Small intestine (tissue), 7 donors: Measurements from ENCODE around the gene GRIN2D. TPM values are rescaled to one million over a fixed set of nuclear protein-coding genes. Genes with fewer than 3 reads are reported as not detected.

Experiments
- DNase-seq, 2 donors: peaks; one replicate each; pipeline versions ENCODE4 v3.0.0 to v3.0.0-alpha.2; 2013
- FAIRE-seq: peaks from 2 replicates; lab custom pipeline; 2012; peaks lifted over from hg19 to GRCh38; lab: Jason Lieb, UNC
- H3K27ac ChIP-seq, 3 donors: one replicate each; pipeline ENCODE4 v1.5.1; 2013; ENCODE audit warnings: low read length in 2 of 3, mild to moderate bottlenecking in 2 of 3, control low read depth in 1 of 3, inconsistent platforms in 1 of 3, low read depth in 1 of 3, moderate library complexity in 1 of 3
- H3K27me3 ChIP-seq, 3 donors: one replicate each; pipeline ENCODE4 v1.6.1; 2013; ENCODE audit warnings: low read length in 3 of 3, inconsistent platforms in 1 of 3; ENCODE audit not compliant: control insufficient read depth in 3 of 3, insufficient read depth in 3 of 3
- H3K36me3 ChIP-seq, 3 donors: one replicate each; pipeline ENCODE4 v1.6.1; 2013; ENCODE audit warnings: low read length in 3 of 3, inconsistent platforms in 1 of 3, low read depth in 1 of 3, mild to moderate bottlenecking in 1 of 3, moderate library complexity in 1 of 3; ENCODE audit not compliant: control insufficient read depth in 3 of 3, insufficient read depth in 2 of 3
- H3K4me1 ChIP-seq, 3 donors: one replicate each; pipeline ENCODE4 v1.6.1; 2013; ENCODE audit warnings: low read length in 2 of 3, inconsistent platforms in 1 of 3, low read depth in 1 of 3, mild to moderate bottlenecking in 1 of 3, moderate library complexity in 1 of 3; ENCODE audit not compliant: control insufficient read depth in 3 of 3, insufficient read depth in 2 of 3
- H3K4me3 ChIP-seq, 3 donors: one replicate each; pipeline ENCODE4 v1.5.1; 2013; ENCODE audit warnings: low read length in 3 of 3, control low read depth in 1 of 3, inconsistent platforms in 1 of 3, low read depth in 1 of 3, mild to moderate bottlenecking in 1 of 3, moderate library complexity in 1 of 3
- H3K9me3 ChIP-seq, 2 donors: one replicate each; pipeline ENCODE4 v1.6.1; 2013; ENCODE audit warnings: low read depth in 1 of 2, low read length in 1 of 2; ENCODE audit not compliant: control insufficient read depth in 2 of 2, insufficient read depth in 1 of 2
- WGBS, 3 donors: extraction: QIAGEN DNeasy Blood & Tissue Kit; methylation state at CpG; one replicate each; pipeline ENCODE4 v1.1.7; 2013; 5-methylcytosine and 5-hydroxymethylcytosine counted together
- polyA plus RNA-seq, 4 donors: library from polyadenylated mRNA; stranded (reverse) in 3 of 4; unstranded in 1 of 4; fragments of 200-250 nt in 3 of 4; fragments of 120-200 nt in 1 of 4; gene quantifications; one replicate each; pipeline versions ENCODE4 v1.2.1 to v1.2.3, GENCODE V29; 2013
- donor health status: healthy with polysubstance abuse.
- donor health status: control.
- donor health status: control.
- donor health status: Bipolar disorder and iron deficiency.
- donor health status: healthy.

GRIN2D gene
- polyA plus RNA-seq, 4 donors = 0.25 to 0.27 TPM; not detected in 2

- H3K4me1 ChIP-seq = peaks cover 0 to 8% (median 0%) of the 10 kb centered on the region in 3 donors
- 90 to 94% (median 94%) methylated on average over 11 of the region's 11 CpGs for WGBS, 3 donors
- no peak overlapping the region for H3K27ac ChIP-seq
- H3K9me3 ChIP-seq = no peaks in the 10 kb centered on the region
- H3K36me3 ChIP-seq = no peaks in the 10 kb centered on the region
- no peak for FAIRE-seq
- DNase-seq = no peak
- no peak overlapping the region for H3K4me3 ChIP-seq
- no peaks in the 10 kb centered on the region for H3K27me3 ChIP-seq
These were observed 19.9 kb upstream of the GRIN2D start for GRCh38 chr19:48373567-48373966.

GRCh38 chr19:48378194-48378570, 15.3 kb upstream of the GRIN2D start:
- DNase-seq (no peak), FAIRE-seq (no peak)
- H3K4me1 ChIP-seq = no peaks in the 10 kb centered on the region
- 87 to 91% (median 90%) methylated on average over 10 of the region's 10 CpGs for WGBS, 3 donors
- H3K36me3 ChIP-seq = peaks cover 5 to 29% (median 10%) of the 10 kb centered on the region in 3 donors
- no peak overlapping the region for H3K27ac ChIP-seq
- H3K4me3 ChIP-seq = no peak overlapping the region
- no peaks in the 10 kb centered on the region for H3K27me3 ChIP-seq
- no peaks in the 10 kb centered on the region for H3K9me3 ChIP-seq

GRCh38 chr19:48379058-48379457, 14.4 kb upstream of the GRIN2D start:
- DNase-seq (peak in 1 of 2 donors; percentile 38), FAIRE-seq (no peak)
- H3K4me3 ChIP-seq = no peak overlapping the region
- H3K27me3 ChIP-seq = no peaks in the 10 kb centered on the region
- H3K27ac ChIP-seq = no peak overlapping the region
- H3K4me1 ChIP-seq = no peaks in the 10 kb centered on the region
- H3K9me3 ChIP-seq = no peaks in the 10 kb centered on the region
- peaks cover 12 to 38% (median 13%) of the 10 kb centered on the region in 3 donors for H3K36me3 ChIP-seq
- WGBS, 3 donors = 70 to 75% (median 73%) methylated on average over 5 of the region's 5 CpGs

- Histone ChIP-seq H3K36me3 (peaks cover 23 to 61% (median 25%) of the 10 kb centered on the region in 3 donors), H3K27ac (no peak overlapping the region), H3K27me3 (no peaks in the 10 kb centered on the region), H3K9me3 (no peaks in the 10 kb centered on the region), H3K4me3 (no peak overlapping the region), H3K4me1 (no peaks in the 10 kb centered on the region)
- WGBS, 3 donors = 85 to 89% (median 87%) methylated on average over 11 of the region's 11 CpGs
- DNase-seq = no peak
- no peak for FAIRE-seq
These were observed 12.1 kb upstream of the GRIN2D start for GRCh38 chr19:48381178-48381950.

GRCh38 chr19:48382286-48382685, 11.2 kb upstream of the GRIN2D start:
- Histone ChIP-seq H3K27me3 (no peaks in the 10 kb centered on the region), H3K27ac (no peak overlapping the region), H3K9me3 (no peaks in the 10 kb centered on the region), H3K36me3 (peaks cover 25 to 70% (median 26%) of the 10 kb centered on the region in 3 donors), H3K4me1 (no peaks in the 10 kb centered on the region), H3K4me3 (no peak overlapping the region)
- WGBS, 3 donors = 94 to 98% (median 96%) methylated on average over 8 of the region's 8 CpGs
- DNase-seq (no peak), FAIRE-seq (no peak)

GRCh38 chr19:48385461-48386087, 7.9 kb upstream of the GRIN2D start:
- H3K4me3 ChIP-seq = no peak overlapping the region
- H3K27me3 ChIP-seq = no peaks in the 10 kb centered on the region
- H3K9me3 ChIP-seq = no peaks in the 10 kb centered on the region
- 84 to 87% (median 87%) methylated on average over 7 of the region's 7 CpGs for WGBS, 3 donors
- DNase-seq (no peak), FAIRE-seq (no peak)
- H3K27ac ChIP-seq = no peak overlapping the region
- H3K4me1 ChIP-seq = peaks cover 0 to 6% (median 5%) of the 10 kb centered on the region in 3 donors
- peaks cover 25 to 82% (median 28%) of the 10 kb centered on the region in 3 donors for H3K36me3 ChIP-seq

- Histone ChIP-seq H3K4me3 (no peak overlapping the region), H3K9me3 (no peaks in the 10 kb centered on the region), H3K27me3 (no peaks in the 10 kb centered on the region), H3K27ac (no peak overlapping the region), H3K36me3 (peaks cover 23 to 70% (median 25%) of the 10 kb centered on the region in 3 donors), H3K4me1 (peaks cover 0 to 6% (median 5%) of the 10 kb centered on the region in 3 donors)
- no peak for FAIRE-seq
- no peak for DNase-seq
- 90 to 100% (median 95%) methylated on average over 2 to 3 of the region's 3 CpGs for WGBS, 3 donors
These were observed 6.5 kb upstream of the GRIN2D start for GRCh38 chr19:48386981-48387380.

- H3K27ac ChIP-seq = peak overlapping the region; percentile 81 to 88 (median 83)
These were observed 3.0 kb upstream of the GRIN2D start for GRCh38 chr19:48390188-48391099.

More at GRCh38 chr19:48390188-48391099, 3.0 kb upstream of the GRIN2D start:
- H3K9me3 ChIP-seq = no peaks in the 10 kb centered on the region
- H3K4me1 ChIP-seq = peaks cover 0 to 12% (median 6%) of the 10 kb centered on the region in 3 donors
- WGBS, 3 donors = 1 to 5% (median 4%) methylated on average over 19 to 24 of the region's 24 CpGs
- H3K36me3 ChIP-seq = peaks cover 7 to 35% (median 8%) of the 10 kb centered on the region in 3 donors
- H3K4me3 ChIP-seq = peak overlapping the region; percentile 76 to 96 (median 92)
- H3K27me3 ChIP-seq = peaks cover 3 to 31% (median 14%) of the 10 kb centered on the region in 3 donors
- FAIRE-seq (peak; percentile 84), DNase-seq (peak; percentile 66 to 89)
